AG04450 (cell line): ENCODE results near the gene MLST8. TPM values are rescaled to one million over a fixed set of nuclear protein-coding genes. Genes with fewer than 3 reads are reported as not detected.

ENCODE experiments used
- CTCF ChIA-PET: fragments of 300-600, 350-600 bp; formaldehyde crosslinking; extraction: SDS; loops from one replicate; lab custom pipeline; 2022; ENCODE audit warnings: antibody characterized with exemption, inconsistent platforms; lab: Charles Lee
- POLR2A ChIA-PET: fragments of 350-600 bp; formaldehyde crosslinking; extraction: SDS; loops from one replicate; lab custom pipeline; 2021; ENCODE audit warnings: antibody characterized with exemption, inconsistent platforms; lab: Yijun Ruan, JAX
- DNase-seq: peaks from one replicate; pipeline ENCODE4 v3.0.0-alpha.2; 2011; ENCODE audit warnings: low read depth, low spot score
- H3K27ac ChIP-seq: one replicate; pipeline ENCODE4 v1.5.1; 2012; ENCODE audit warnings: low read depth, low read length, control low read depth
- H3K27me3 ChIP-seq: one replicate; pipeline ENCODE4 v1.6.0; 2012; ENCODE audit warnings: low read length; ENCODE audit not compliant: control insufficient read depth, insufficient read depth
- H3K4me3 ChIP-seq: 2 replicates; pipeline ENCODE4 v1.5.1; 2011; ENCODE audit warnings: mild to moderate bottlenecking, low read depth, low read length, control low read depth
- H3K9me3 ChIP-seq: 2 replicates; pipeline ENCODE4 v1.5.1; 2012; ENCODE audit warnings: low read length; ENCODE audit not compliant: control insufficient read depth, insufficient read depth
- polyA plus RNA-seq: library from polyadenylated mRNA; depleted of rRNA; stranded (reverse); fragments of >200 nt; gene quantifications from 2 replicates; pipeline ENCODE4 v1.2.3, GENCODE V29; 2011
- TF ChIP-seq, protein P1 (sequence below): IDR thresholded peaks from 2 replicates; pipeline ENCODE4 v1.5.1; 2011; ENCODE audit warnings: low read depth, low read length, control low read depth, inconsistent platforms

Gene MLST8
- polyA plus RNA-seq, 1 experiment, result 41.1 TPM

GRCh38 chr16:2161911-2162310, 43.3 kb upstream of the MLST8 start:
- POLR2A ChIA-PET, result interaction anchor here (0.7 to 1.0 kb wide), 2 partner anchors 22 to 88 kb away, joined by 3 read pairs; no protein-coding TSS in a partner anchor
- DNase-seq, result no peak
- H3K27ac ChIP-seq, result no peak overlapping the region
- H3K4me3 ChIP-seq, result no peak overlapping the region
- H3K27me3 ChIP-seq, result no peaks in the 10 kb centered on the region
- peaks cover 14% of the 10 kb centered on the region for H3K9me3 ChIP-seq
- TF ChIP-seq, protein P1, sequence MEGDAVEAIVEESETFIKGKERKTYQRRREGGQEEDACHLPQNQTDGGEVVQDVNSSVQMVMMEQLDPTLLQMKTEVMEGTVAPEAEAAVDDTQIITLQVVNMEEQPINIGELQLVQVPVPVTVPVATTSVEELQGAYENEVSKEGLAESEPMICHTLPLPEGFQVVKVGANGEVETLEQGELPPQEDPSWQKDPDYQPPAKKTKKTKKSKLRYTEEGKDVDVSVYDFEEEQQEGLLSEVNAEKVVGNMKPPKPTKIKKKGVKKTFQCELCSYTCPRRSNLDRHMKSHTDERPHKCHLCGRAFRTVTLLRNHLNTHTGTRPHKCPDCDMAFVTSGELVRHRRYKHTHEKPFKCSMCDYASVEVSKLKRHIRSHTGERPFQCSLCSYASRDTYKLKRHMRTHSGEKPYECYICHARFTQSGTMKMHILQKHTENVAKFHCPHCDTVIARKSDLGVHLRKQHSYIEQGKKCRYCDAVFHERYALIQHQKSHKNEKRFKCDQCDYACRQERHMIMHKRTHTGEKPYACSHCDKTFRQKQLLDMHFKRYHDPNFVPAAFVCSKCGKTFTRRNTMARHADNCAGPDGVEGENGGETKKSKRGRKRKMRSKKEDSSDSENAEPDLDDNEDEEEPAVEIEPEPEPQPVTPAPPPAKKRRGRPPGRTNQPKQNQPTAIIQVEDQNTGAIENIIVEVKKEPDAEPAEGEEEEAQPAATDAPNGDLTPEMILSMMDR, result no peak
- CTCF ChIA-PET, result interaction anchor here (0.6 kb wide), 1 partner anchor 111 kb away, joined by 4 read pairs; no protein-coding TSS in a partner anchor

DNA sequence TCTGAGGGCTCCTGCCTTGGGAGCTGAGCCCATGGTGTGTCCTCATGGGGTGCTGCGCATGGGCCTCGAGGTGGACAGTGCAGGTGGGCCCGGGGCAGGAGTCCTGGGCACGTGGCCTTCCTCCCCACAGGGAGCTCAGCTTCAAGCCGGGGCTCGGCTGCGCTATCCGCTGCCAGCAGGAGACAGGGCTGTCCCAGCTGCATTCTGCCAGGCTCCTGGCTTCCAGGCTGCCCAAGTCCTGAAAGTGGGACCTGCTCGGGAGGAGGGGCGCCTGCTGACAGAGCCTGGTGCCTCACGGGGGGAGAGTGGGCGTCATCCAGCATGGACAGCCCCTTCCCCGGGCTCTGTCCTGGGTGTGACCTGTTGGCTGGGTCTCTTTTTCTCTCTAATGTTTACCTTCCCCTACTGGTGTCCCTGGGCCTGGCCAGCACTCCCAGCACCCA, 42.6 kb upstream of the MLST8 start:
- CTCF ChIA-PET, result no interaction called here
- H3K9me3 ChIP-seq, result peaks cover 14% of the 10 kb centered on the region
- POLR2A ChIA-PET, result interaction anchor here (0.7 kb wide), 1 partner anchor 87 kb away, joined by 3 read pairs; no protein-coding TSS in a partner anchor
- no peak overlapping the region for H3K27ac ChIP-seq
- DNase-seq, result no peak
- TF ChIP-seq, protein P1, result no peak
- no peaks in the 10 kb centered on the region for H3K27me3 ChIP-seq
- H3K4me3 ChIP-seq, result no peak overlapping the region

DNA sequence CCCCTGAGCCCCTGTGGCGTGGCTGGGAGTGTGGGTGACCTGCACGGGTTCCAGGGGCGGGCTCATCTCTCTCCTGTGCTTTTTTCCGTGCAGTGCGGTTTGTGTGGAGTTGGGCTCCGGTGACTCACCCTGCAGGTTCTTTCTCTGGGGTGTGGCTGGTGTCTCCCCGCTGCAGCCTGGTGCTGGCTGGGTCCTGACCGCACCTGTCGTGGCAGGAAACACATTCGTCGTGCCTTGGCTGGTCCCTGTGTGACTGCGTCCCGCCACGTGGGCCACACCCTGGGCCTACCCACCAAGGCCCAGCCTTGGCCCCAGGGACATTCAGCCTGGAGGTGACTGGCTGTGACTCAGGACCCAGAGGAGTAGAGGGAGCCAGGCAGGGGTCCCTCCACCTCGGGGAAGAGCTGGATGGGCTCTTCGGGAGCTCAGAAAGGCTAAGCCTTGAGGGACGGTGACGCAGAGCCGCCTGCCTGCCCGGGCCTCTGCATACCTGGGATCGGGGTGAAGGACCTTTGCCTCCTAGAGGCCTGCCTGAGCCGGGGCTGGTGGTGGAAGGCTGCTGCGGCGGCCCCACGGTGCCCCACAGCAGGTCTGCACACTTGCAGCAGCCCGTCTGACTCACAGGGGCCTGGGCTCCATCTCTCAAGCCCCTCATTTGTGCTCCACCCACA, 41.9 kb upstream of the MLST8 start:
- Histone ChIP-seq H3K27ac (no peak overlapping the region), H3K4me3 (no peak overlapping the region), H3K27me3 (no peaks in the 10 kb centered on the region), H3K9me3 (peaks cover 14% of the 10 kb centered on the region)
- DNase-seq, result no peak
- TF ChIP-seq, protein P1, result no peak
- ChIA-PET CTCF (no interaction called here), POLR2A (interaction anchor here (0.6 to 1.3 kb wide), 2 partner anchors 8 to 235 kb away, joined by 5 to 8 read pairs; partner anchors contain the start of gene TRAF7)

- no peaks in the 10 kb centered on the region for H3K27me3 ChIP-seq
- H3K9me3 ChIP-seq, result peaks cover 14% of the 10 kb centered on the region
- TF ChIP-seq, protein P1, result no peak
- ChIA-PET POLR2A (interaction anchor here (3.2 kb wide), 1 partner anchor 11 kb away, joined by 15 read pairs; the partner anchor contains the start of gene TRAF7), CTCF (no interaction called here)
- no peak overlapping the region for H3K4me3 ChIP-seq
- no peak overlapping the region for H3K27ac ChIP-seq
- DNase-seq, result no peak
Observed at GRCh38 chr16:2165861-2166260, 39.4 kb upstream of the MLST8 start.
